GM13976 (cell line): ENCODE data around the gene FAM200C.

ENCODE experiments used
- DNase-seq: peaks from one replicate; pipeline ENCODE4 v3.0.0; 2012; ENCODE audit warnings: low spot score
- in situ Hi-C: fragments of 300-500 bp; cut with MboI; formaldehyde crosslinking; loops from one replicate; pipeline ENCODE4 v1.12.0; 2022; ENCODE audit warnings: low sequenced_read_pairs, mixed read lengths, inconsistent platforms; ENCODE audit not compliant: unreplicated experiment
- TF ChIP-seq, protein P1 (sequence below): IDR thresholded peaks from 2 replicates; pipeline ENCODE4 v1.5.1; 2012; ENCODE audit warnings: borderline replicate concordance, mild to moderate bottlenecking; ENCODE audit not compliant: insufficient read depth; ENCODE audit errors: extremely low read depth, missing control alignments, control extremely low read depth

Gene FAM200C

GRCh38 chr5:160349935-160350303, 49.9 kb downstream of the FAM200C start:
- TF ChIP-seq, protein P1, sequence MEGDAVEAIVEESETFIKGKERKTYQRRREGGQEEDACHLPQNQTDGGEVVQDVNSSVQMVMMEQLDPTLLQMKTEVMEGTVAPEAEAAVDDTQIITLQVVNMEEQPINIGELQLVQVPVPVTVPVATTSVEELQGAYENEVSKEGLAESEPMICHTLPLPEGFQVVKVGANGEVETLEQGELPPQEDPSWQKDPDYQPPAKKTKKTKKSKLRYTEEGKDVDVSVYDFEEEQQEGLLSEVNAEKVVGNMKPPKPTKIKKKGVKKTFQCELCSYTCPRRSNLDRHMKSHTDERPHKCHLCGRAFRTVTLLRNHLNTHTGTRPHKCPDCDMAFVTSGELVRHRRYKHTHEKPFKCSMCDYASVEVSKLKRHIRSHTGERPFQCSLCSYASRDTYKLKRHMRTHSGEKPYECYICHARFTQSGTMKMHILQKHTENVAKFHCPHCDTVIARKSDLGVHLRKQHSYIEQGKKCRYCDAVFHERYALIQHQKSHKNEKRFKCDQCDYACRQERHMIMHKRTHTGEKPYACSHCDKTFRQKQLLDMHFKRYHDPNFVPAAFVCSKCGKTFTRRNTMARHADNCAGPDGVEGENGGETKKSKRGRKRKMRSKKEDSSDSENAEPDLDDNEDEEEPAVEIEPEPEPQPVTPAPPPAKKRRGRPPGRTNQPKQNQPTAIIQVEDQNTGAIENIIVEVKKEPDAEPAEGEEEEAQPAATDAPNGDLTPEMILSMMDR: no peak
- in situ Hi-C loops: loop anchor here (5.0 to 10.0 kb wide), 2 partner anchors 148 to 325 kb away; no protein-coding TSS in a partner anchor
- DNase-seq: no peak

DNA sequence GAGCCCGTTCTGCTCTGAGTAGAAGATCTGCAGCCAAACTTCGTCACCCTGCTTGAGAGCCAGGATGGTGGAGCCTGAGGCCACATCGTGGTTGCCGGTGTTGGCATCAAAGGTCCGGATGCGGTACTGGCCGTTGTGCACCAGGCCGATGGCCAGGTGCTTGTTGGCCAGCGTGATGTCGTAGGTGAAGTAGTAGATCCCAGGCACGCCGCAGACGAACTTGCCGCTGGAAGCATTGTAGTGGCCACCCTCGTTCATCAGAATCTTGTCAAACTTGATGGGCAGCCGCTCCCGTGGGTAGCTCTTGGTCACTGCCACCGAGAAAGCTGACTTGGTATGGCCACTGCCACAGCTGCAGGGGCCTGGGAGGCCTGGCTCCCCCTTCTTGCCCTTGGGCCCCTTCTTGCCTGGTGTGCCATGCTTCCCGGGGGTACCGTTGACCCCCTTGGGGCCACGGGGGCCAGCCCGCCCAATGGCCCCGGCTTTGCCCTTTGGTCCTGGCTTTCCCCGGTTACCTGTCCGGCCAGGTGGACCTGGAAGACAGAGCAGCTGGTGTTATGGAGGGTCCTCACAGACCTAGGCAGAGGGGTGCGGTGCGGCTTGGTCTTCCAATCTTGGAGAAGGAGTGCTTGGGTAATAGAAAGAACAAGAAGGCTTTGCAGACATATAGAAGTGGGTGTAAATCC, 50.5 kb downstream of the FAM200C start:
- TF ChIP-seq, protein P1: no peak
- DNase-seq: no peak
- in situ Hi-C loops: loop anchor here (5.0 to 10.0 kb wide), 2 partner anchors 147 to 325 kb away; no protein-coding TSS in a partner anchor

GRCh38 chr5:160348080-160348479, 51.8 kb downstream of the FAM200C start:
- in situ Hi-C loops: loop anchor here (5.0 to 10.0 kb wide), 2 partner anchors 146 to 323 kb away; no protein-coding TSS in a partner anchor
- DNase-seq: no peak
- TF ChIP-seq, protein P1: no peak

DNA sequence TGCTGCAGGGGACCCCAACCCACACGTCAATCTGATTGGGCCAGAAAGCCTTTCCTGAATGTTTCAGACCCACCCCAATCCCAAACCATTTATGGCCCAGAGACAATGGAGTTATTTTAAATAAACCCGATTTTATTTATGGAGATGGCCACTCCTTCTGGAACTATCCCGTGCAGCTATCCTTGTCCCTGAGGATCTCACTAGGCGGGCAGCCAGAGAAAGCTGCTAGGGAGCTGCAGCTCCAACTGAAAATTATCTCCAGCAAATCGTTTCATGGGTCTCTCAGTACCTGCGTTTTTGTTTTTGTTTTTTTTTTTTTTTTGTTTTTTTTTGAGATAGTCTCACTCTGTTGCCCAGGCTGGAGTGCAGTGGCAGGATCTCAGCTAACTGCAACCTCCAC, 52.4 kb downstream of the FAM200C start:
- TF ChIP-seq, protein P1: no peak
- in situ Hi-C loops: loop anchor here (5.0 to 10.0 kb wide), 2 partner anchors 145 to 323 kb away; no protein-coding TSS in a partner anchor
- no peak for DNase-seq
